ENCODE measurements around the gene MRPS9.

MRPS9 gene

DNA sequence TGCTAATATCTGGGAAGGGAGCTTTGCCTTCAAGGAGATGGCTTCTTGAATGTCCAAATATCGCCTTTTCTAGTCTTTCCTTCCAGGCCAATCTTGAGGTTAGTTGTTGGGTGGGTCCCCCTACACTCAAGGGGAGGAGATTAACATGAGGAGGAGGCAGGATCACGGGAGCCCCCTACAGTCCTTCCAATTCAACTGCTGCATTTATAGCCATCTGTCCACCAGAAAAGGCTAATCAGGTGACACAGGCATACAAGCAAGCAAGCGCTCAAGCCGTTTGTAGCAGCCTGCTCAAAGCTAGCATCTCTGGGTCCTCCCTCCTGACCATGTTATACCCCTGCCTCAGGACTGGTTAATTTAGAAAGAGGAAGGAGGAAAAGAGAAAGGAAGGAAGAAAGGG is 87.6 kb downstream of the MRPS9 start:
- no peak for DNase-seq (ENCODE audit: low read depth)

DNA sequence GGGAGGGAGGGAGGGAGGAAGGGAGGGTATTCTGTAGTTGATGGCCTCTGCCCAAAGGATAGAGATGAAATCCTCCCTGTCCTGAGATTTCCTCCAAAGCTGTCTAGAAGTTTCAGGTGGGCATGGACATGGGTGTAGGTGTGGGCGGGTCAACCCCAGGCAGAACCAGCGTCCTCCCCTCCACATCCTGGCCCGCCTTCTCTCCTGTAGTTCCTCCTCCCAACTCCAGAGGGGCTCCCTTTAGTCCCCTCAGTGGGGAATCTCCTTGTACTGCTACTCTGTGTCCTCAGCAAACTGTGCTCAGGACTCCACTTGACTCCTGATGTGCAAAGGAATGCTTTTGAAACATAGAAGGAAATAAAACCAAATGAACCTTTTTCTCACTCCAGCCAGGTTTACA is 88.1 kb downstream of the MRPS9 start:
- DNase-seq (ENCODE audit: low read depth) = no peak

GRCh38 chr2:105126336-105126735 is 88.5 kb downstream of the MRPS9 start:
- DNase-seq (ENCODE audit: low read depth) = no peak

GRCh38 chr2:105127289-105127915 is 89.5 kb downstream of the MRPS9 start:
- no peak for DNase-seq (ENCODE audit: low read depth)

DNA sequence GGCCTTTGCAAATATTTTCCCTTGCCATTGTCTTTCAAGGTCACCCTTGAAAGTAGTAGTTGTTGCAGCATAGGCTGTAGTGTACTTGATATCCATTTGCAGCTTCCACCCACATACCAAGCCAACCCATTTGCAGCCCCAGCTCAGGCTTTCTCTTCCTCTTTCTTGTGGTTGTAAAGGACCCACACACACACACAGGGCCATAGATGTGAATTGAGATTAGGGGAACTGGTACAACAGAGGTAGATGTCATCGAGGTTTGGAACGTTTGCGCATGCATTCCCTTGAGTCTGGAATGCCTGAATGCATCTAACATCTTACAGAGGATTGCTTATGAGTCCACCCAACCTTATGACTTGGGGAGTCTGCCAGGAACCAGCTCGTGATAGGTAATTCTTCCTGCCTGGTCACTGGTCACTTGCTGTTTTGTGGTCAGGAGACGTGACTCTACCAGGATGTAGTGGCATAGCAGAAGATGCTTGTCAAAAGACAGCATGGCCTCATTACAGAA is 91.9 kb downstream of the MRPS9 start:
- no peak for DNase-seq (ENCODE audit: low read depth)

GRCh38 chr2:105130546-105130945 is 92.7 kb downstream of the MRPS9 start:
- no peak for DNase-seq (ENCODE audit: low read depth)

DNA sequence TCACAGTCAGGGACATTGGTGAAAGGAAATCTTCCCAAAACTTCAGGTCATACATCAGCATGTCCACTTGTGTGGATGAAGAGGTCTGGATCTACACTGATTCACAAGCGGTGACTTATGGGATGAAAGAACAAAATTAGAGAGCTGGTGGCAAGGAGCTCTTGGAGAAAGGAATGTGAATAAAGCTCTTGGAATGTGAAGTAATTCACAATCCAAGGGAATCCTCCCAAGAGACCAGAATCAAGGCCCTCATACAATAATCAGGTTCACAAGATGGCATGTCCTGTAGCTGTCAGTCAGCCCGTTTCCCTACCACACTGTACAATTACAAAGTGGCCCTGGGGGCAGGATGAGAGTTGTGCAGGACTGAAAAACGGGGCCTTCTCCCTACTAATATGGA is 96.2 kb downstream of the MRPS9 start:
- no peak for DNase-seq (ENCODE audit: low read depth)

DNA sequence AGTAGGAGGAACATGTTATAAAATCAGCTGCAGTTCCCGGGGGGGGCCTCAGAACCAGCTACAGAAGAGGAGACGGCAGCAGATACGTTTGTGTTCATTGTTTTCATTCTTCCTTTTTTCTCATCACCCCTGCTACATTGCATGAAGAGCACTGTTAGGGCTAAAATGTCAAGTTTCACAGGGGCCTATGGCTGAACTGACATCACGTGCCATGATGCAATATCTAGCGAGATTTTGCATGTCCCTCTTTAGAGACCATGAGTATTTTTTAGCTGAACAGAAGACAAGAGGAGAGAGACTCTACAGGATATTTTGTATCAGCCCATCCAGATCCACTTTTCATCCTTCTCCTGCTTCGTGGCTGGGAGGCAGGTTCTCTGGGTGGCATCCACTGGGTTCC is 97.6 kb downstream of the MRPS9 start:
- DNase-seq (ENCODE audit: low read depth) = no peak

DNA sequence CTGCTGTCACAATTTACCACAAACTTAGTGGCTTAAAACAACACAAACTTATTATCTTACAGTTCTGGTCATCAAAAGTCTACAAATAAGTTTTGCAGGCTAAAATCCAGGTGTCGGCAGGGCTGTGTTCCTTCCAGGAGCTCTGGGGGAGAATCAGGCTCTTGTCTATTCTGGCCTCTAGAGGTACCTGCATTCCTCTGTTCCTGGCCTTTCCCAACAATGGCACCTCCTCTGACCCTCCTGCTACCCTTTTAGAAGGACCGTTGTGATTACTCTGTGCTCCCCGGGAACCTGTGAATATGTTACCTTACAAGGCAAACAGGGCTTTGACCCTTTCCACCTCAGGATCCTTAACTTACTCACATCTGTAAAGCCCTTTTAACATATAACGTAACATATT is 98.5 kb downstream of the MRPS9 start:
- DNase-seq (ENCODE audit: low read depth) = no peak

DNA sequence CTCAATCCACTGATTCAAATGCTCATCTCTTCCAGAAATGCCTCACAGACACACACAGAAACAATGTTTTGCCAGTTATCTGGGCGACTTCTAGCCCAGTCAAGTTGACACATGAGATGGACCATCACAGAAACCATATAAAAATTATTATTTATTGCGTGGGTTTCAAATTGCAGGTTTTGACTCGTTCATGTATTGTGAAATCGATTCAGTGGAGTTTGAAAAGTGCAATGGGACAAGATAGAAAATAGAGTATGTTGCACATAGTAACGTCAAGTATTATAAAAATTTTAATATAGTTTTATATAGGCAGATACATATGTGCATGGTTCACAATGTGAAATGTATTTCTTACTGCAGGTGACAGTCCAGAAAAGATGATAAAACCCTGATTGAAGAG is 100.8 kb downstream of the MRPS9 start:
- DNase-seq (ENCODE audit: low read depth) = no peak

GRCh38 chr2:105139556-105140239 is 101.8 kb downstream of the MRPS9 start:
- no peak for DNase-seq (ENCODE audit: low read depth)

DNA sequence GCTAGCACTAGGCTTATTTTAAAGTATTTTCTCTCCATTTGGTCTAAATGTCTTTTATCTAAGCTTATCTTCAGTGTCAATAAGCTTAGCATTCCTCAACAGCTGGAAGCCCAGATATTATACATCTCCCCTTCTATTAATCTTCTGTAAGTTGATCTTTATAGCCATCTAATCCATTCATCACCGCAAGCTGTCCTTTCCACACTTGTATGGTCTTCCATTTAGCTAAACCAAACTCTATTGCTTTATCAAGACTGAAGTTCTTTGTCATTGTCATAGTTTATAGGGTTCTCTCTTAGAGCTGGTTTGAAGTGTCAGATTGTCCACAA is 102.3 kb downstream of the MRPS9 start:
- no peak for DNase-seq (ENCODE audit: low read depth)

DNA sequence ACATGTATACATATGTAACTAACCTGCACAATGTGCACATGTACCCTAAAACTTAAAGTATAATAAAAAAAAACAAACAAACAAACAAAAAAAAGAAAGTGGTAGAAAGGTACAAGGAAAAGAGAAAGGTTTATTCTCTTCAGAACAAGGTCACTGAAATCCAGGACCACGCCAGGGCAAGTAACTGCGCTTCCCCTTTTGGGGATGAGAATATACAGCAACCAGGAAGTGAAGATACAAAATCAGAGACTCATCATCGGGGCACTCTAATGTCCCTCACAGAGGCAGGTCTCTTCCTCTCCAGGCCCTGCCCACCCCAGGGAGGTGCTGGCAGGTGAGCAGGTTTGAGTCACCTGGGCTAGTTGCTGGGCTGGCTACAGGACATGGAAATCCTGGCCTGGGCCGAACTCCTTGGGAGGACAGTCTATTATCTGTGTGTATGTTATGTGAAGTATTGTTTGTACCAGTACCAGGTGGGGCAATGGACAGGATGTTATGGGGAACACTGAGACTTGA is 103.3 kb downstream of the MRPS9 start:
- DNase-seq (ENCODE audit: low read depth) = no peak

DNA sequence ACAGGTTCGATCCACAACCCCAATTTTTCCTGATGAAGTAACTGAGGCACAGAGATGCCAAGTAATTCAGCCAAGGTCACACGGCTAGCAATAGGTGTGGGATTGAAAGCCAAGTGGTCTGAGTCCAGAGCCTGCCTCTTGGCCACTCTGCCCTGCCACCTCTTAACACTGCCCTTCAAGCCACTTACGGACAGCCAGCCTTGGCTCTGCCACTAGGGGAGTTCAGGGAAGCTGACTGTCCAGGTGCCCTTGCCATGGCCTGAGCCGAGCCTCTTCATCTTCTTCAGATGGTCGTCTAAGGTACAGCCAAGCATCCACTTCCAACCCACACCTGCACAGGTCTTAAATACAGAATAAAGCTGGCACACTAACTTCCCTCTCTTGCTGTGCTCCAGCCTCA is 104.4 kb downstream of the MRPS9 start:
- DNase-seq (ENCODE audit: low read depth) = no peak

DNA sequence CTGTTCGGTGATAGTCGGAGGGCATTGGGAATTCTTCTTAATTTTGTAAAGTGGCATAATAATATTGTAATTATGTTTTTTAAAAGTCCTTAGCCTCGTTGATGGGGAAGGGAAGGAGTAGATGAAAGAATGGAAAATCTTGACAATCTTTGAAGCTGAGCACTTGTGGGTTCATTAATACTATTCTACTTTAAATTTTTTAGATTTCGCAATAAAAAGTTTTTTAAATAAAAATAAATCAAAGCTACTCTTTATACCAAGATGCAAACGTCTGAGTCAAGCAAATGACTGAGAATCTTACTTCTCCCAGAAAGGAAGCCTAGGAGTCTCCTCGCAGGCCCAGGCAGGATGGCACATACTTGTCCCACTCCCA is 105.2 kb downstream of the MRPS9 start:
- no peak for DNase-seq (ENCODE audit: low read depth)

GRCh38 chr2:105143467-105144151 is 105.7 kb downstream of the MRPS9 start:
- peak; percentile 13 for DNase-seq (ENCODE audit: low read depth)

- DNase-seq (ENCODE audit: low read depth) = no peak
These were observed 106.5 kb downstream of the MRPS9 start for GRCh38 chr2:105144152-105144940.

DNA sequence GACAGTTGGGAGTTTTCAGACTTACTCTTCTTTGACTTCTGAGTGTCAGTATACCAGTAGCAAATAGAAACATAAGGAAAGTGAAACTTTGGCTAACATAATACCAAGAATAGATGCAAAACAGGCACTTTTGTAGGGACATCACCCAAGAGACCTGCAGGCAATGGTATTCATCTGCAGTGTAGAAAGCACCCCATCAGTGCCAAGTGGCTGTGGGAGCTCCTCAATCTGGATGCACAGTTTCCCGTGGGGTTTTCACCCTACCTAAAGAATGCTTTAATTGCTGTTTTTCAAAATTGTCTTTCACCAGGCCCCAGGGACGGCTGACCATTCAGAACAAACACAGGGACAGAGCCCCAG is 107.1 kb downstream of the MRPS9 start:
- DNase-seq (ENCODE audit: low read depth) = no peak

GRCh38 chr2:105149272-105149671 is 111.4 kb downstream of the MRPS9 start:
- DNase-seq (ENCODE audit: low read depth) = no peak

Data from stimulated activated CD8-positive, alpha-beta memory T cell treated with anti-CD3 and anti-CD28 coated beads, Interleukin-4, amount 100 ng/mL, for 24 hours (primary cell).